ENCODE measurements around the gene TANK.
"Not testable (repeated sequence)": the region's sequence is repeated elsewhere in the genome, so short reads cannot be mapped to it uniquely, and the experiment has no call there.

The TANK gene

DNA sequence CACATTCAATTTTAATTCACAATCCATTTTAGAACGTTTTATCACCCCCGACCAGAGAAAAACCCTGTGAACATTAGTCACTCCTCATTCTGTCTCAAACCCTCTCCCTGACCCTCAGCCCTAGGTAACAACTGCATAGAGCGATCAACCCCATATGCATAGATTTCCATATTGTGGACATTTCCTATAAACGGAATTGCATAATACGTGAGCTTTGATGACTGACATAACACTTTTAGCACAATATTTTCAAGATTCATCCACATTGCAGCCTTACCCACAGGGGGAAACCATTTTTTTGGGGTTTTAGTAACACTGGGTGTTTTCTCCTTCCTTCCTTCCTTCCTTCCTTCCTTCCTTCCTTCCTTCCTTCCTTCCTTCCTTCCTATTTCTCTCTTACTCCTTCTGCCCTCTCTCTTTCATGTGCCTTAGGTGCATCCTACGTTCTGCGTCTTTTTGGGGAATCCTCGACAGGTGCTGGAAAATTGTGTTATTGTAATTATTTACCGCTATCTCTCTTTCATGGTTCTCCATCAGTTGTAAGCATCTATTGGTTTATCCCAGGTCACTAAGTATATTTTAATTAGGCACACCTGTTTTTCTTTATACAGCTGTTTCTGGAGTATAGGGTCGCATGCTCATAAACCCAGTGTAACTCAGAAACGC, 118.5 kb downstream of the TANK start:
- DNase-seq (ENCODE audit: low spot score): peak; percentile 64

- not testable (repeated sequence) for DNase-seq (ENCODE audit: low spot score)
Observed at GRCh38 chr2:161279230-161279815, 119.1 kb downstream of the TANK start.

DNA sequence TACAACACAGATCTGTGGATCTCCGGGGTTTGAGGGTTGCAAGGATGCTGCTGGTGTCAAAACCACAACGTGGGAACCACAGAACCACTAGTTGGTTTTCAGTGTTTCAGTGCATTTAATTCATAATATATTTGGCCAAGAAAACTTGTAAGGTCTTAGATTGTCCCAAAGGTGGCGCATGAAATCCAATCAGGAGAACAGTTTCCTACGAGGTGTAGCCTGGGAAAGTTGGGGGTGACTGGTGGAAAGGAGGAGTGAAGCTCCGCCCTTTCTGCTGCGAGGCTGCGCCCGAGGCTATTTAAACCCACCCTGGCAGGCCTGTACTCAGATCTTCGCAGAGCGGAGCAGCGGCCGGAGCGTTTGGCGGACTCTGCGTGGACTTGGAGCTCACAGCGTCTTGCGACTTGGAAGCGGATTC, 120.7 kb downstream of the TANK start:
- DNase-seq (ENCODE audit: low spot score): peak; percentile 6

GRCh38 chr2:161281615-161282310, 121.5 kb downstream of the TANK start:
- not testable (repeated sequence) for DNase-seq (ENCODE audit: low spot score)

- not testable (repeated sequence) for DNase-seq (ENCODE audit: low spot score)
Observed at GRCh38 chr2:161282311-161282644, 122.0 kb downstream of the TANK start.

DNA sequence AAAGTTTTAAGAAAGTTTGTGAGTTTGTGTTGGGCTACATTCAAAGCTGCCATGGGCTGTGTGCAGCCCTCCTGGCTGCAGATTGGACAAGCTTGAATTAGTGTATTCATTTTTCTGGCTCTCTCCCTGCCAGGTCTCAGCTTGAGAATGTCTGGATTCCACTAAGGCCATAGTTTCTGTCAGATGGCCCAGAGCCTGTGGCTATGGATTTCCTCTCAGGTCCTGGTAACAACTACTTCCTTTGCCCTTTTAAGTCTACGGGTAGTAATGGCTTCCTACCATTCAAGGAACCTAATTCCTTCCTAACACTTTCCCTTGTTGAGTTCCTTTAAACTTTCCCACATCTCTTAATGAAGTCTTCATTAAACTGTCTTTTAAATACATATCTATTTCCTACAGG, 123.7 kb downstream of the TANK start:
- peak; percentile 18 for DNase-seq (ENCODE audit: low spot score)

Data from AG20443 (cell line).